Skeletal muscle satellite cell (primary cell): Measurements from ENCODE around the gene PGLYRP4. TPM values are rescaled to one million over a fixed set of nuclear protein-coding genes. Genes with fewer than 3 reads are reported as not detected.

Experiments used
- H3K27me3 ChIP-seq: 2 replicates; pipeline ENCODE4 v1.7.0; 2013; ENCODE audit warnings: low read length; ENCODE audit not compliant: control insufficient read depth, insufficient read depth
- H3K36me3 ChIP-seq: 2 replicates; pipeline ENCODE4 v1.7.0; 2013; ENCODE audit warnings: mild to moderate bottlenecking, control low read depth, low read length; ENCODE audit not compliant: insufficient read depth
- H3K4me1 ChIP-seq: 2 replicates; pipeline ENCODE4 v1.7.0; 2013; ENCODE audit warnings: low read length; ENCODE audit not compliant: control insufficient read depth, insufficient read depth
- H3K4me2 ChIP-seq: 2 replicates; pipeline ENCODE4 v1.7.0; 2013; ENCODE audit warnings: mild to moderate bottlenecking, low read length
- H3K4me3 ChIP-seq: 2 replicates; pipeline ENCODE4 v1.7.0; 2013; ENCODE audit warnings: low read length
- H3K9ac ChIP-seq: 2 replicates; pipeline ENCODE4 v1.7.0; 2013; ENCODE audit warnings: mild to moderate bottlenecking, low read depth, low read length, moderate library complexity
- H3K9me3 ChIP-seq: replicated peaks from 2 replicates; pipeline ENCODE4 v1.7.0; 2013; ENCODE audit warnings: mild to moderate bottlenecking, control low read depth, low read length
- total RNA-seq: library from RNA; depleted of rRNA; stranded (reverse); fragments of >200 nt; gene quantifications from 2 replicates; pipeline ENCODE4 v1.2.3, GENCODE V29; 2012; rRNA removed

Gene PGLYRP4, protein sequence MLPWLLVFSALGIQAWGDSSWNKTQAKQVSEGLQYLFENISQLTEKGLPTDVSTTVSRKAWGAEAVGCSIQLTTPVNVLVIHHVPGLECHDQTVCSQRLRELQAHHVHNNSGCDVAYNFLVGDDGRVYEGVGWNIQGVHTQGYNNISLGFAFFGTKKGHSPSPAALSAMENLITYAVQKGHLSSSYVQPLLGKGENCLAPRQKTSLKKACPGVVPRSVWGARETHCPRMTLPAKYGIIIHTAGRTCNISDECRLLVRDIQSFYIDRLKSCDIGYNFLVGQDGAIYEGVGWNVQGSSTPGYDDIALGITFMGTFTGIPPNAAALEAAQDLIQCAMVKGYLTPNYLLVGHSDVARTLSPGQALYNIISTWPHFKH
- not detected in 2 replicates for total RNA-seq

DNA sequence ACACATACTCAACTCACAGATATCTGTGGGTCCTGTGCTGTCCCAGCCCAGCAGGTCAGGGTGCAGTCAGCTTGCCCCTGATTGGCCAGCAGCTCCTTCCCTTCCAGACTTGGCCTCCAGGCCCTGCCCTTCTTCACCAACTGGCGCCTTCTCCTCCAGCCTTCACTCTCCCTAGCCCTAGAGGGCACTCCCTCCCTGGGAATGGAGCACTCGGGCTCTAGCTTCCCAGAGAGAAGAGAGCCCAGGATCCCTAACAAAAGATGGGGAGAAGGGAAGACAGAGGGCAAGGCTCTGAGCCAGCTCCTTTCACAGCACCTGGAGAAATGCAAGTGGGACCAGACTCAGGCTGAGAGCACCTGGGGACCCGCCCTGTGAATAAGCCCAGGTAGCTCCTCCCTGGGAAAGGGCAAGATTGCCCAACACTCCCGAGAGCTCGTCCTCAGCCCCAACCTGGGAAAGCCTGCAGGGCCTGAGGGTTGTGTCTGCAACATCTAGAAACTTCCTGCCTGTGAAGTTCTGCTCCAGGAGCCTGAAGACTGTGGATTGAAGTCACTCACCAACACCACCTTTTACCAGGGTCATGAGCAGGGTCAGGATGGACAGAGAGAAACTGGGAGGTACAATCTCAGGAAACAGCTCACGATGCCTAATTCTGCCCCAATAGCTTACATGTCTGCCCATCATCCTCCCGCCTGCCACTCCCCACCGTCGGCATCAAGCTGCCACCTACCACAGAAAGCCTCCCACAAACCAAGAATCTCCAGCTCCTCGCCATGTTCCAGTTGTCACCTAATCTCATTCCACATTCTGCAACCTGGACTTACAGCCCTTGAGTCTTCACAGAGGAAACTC lies at the start of gene PGLYRP4:
Gene PGLYRP4, minus strand, starts transcription at position 331 of the 852 bp plus-strand sequence. CDS start 909 bp downstream, outside the sequence.
- peaks cover 58% of the 10 kb centered on the region for H3K27me3 ChIP-seq
- no peak within 1 kb of the TSS for H3K4me3 ChIP-seq
- no peaks in the 10 kb centered on the region for H3K36me3 ChIP-seq
- no peak within 1 kb of the TSS for H3K9ac ChIP-seq
- H3K9me3 ChIP-seq: no peaks in the 10 kb centered on the region
- H3K4me1 ChIP-seq: no peaks in the 10 kb centered on the region
- no peak within 1 kb of the TSS for H3K4me2 ChIP-seq

DNA sequence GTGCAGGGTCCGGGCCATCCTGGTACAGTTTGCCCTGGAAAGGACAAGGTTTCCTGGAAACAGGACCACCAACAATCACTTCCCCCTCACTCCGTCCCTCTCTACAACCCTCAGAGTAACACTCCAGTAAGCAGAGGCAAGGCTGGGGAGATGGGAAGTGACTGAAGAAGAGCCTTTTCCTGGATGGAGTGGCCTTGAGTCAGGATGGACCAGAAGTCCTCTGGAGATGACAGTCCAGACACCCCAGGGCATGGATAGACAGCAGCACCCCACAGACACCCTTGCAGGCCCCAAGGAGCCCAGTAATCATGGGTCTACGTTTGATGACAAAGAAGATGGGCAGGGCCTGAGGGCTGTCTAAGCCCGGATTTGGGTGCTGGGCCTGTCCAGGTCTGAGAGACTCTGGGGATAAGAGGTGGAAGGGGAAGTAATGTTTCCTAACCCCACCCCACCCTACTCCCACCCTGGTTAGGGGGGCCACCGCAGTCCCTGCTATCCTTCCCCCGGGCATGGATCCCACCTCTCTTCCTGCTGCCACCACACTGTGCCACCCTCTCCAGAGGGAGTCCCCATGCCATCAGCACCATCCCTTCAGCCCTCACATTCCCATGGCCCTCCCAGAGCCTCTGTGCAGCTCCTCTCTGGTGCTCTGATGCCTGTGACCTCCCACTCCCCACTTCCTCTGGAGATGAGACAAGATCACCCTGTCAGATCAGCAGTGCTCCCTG lies 49.4 kb upstream of the PGLYRP4 start:
- H3K9ac ChIP-seq: no peak overlapping the region
- H3K27me3 ChIP-seq: peaks cover 25% of the 10 kb centered on the region
- no peak overlapping the region for H3K4me2 ChIP-seq
- H3K36me3 ChIP-seq: no peaks in the 10 kb centered on the region
- H3K4me3 ChIP-seq: no peak overlapping the region
- H3K9me3 ChIP-seq: no peaks in the 10 kb centered on the region
- no peaks in the 10 kb centered on the region for H3K4me1 ChIP-seq

DNA sequence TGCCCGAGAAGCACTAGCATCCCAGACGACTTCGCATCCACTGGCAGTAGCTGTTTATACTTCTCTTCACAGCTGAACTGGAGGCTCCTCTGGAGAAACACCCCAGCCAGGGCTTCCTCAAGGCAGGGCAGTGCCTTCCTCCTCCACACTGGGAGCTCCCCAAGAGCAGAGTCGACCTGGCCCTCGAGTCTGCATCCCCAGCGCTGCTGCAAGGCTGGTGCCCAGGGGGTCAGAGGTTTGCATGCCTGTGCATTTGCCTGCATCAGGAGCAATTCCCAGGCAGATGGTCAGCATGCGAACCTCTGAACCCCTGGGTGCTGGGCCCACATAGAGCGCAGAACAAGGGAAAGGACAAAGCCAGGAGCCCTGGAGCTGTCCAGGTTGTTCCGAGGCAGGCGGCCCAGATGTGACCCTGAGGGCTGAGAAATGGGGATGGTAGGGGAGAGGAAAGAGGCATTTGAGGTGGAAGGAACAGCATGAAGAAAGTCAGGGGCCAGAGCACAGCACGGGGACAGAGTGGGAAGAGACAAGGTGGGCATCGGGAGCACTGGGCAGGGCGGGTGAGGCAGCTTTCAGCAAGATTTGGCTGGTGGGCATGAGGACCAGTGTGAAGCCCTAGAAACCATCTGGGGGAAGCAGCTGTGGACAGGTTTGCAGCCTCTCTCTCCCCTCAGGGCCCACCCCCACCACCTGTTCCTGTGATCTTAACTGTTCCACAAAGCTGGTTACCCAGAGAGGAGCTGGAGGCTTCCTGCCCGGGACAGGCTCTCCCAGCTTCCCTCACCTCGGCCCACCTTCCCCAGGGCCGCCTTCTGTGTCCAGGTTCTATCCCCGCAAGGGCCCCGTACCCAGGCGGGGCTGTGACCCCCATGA lies 48.6 kb upstream of the PGLYRP4 start:
- Histone ChIP-seq H3K27me3 (peaks cover 23% of the 10 kb centered on the region), H3K4me1 (no peaks in the 10 kb centered on the region), H3K36me3 (no peaks in the 10 kb centered on the region), H3K9me3 (no peaks in the 10 kb centered on the region), H3K4me2 (no peak overlapping the region), H3K4me3 (no peak overlapping the region), H3K9ac (no peak overlapping the region)

DNA sequence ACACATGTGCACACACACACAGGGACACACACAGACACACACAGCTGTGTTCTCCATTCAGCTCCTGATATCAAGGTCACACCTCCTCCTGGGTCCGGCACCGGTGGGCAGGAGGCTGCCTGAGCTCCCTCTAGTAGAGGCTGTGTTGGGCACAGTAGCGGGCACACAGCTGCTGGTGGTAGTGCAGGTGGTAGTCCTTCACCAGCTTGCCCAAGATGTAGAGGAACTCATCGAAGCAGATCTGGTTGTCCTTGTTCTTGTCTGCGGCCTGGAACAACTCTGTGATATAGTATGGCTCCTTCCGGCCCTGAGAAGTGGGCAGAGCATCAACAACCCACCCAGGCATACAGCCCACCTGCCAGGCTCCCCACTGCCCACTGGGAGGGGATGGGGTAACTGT lies 47.8 kb upstream of the PGLYRP4 start:
- Histone ChIP-seq H3K36me3 (no peaks in the 10 kb centered on the region), H3K9ac (no peak overlapping the region), H3K27me3 (peaks cover 21% of the 10 kb centered on the region), H3K4me1 (no peaks in the 10 kb centered on the region), H3K4me3 (no peak overlapping the region), H3K4me2 (no peak overlapping the region), H3K9me3 (no peaks in the 10 kb centered on the region)

DNA sequence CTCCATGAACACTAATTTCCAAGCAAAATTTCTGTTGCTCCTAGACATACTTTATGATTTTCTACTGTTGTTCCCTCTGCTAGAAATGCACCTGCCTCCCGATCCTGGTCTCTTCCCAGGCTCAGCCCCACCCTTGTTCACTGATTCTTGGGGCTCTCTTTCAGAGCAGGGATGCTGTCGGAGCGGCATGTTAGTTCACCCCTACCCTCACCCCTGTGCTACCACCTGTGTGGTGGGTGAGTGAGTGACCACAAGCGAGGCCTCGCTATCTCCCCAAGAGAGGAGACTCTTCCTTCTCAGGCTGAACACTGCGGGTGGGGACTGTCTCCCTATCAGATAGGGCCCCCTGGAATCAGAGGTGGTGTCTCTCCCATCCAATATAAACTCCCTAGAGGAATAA lies 47.1 kb upstream of the PGLYRP4 start:
- no peaks in the 10 kb centered on the region for H3K36me3 ChIP-seq
- H3K4me1 ChIP-seq: no peaks in the 10 kb centered on the region
- peaks cover 18% of the 10 kb centered on the region for H3K27me3 ChIP-seq
- H3K4me3 ChIP-seq: no peak overlapping the region
- no peak overlapping the region for H3K9ac ChIP-seq
- H3K4me2 ChIP-seq: no peak overlapping the region
- H3K9me3 ChIP-seq: no peaks in the 10 kb centered on the region

DNA sequence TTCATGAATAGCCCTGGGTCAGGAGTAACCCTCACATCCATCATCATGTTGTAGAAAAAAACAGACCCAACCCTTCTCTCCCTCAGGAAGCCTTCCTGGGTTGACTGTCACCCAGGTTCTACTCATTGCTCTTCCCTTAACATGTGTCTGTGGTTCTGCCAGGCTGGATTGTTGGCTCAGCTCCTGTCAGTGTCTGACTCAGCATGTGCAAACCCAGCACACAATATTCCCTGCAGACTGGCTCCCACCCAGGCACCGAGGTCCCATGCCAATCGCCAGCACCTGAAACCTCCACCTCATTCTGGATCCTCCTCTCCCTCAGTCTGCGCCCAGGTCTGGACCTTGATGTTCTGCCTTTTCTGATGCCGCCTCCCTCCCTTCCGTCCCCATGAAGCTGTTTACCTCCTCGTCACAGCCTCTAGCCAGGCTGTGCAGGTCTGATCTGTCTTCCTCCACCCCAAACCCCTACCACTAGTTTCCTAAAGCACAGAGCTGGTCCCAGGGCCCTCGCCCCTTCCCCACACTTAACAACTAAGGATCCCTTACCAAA lies 46.6 kb upstream of the PGLYRP4 start:
- peaks cover 18% of the 10 kb centered on the region for H3K27me3 ChIP-seq
- H3K4me1 ChIP-seq: no peaks in the 10 kb centered on the region
- no peak overlapping the region for H3K4me3 ChIP-seq
- no peaks in the 10 kb centered on the region for H3K9me3 ChIP-seq
- H3K4me2 ChIP-seq: no peak overlapping the region
- no peaks in the 10 kb centered on the region for H3K36me3 ChIP-seq
- H3K9ac ChIP-seq: no peak overlapping the region

DNA sequence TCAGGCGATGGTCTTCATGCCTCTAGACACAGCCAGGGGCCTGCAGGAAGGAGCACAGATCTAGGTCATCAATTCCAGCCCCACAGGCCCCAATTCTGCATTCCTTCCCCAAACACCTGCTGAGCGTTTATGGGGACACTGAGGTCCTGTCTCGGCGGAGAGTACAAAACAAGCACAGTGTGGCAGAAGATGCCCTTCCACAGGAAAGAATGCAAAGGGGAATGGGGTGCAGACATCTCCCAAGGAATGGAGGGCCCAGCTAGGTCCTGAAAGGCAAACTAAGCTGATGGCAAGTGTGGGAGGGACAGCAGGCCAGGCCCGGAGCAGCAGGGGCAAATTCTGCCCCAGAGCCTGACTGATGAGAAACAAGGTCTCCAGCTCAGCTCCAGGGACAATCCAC lies 45.8 kb upstream of the PGLYRP4 start:
- no peak overlapping the region for H3K4me3 ChIP-seq
- peaks cover 18% of the 10 kb centered on the region for H3K27me3 ChIP-seq
- H3K9ac ChIP-seq: no peak overlapping the region
- no peaks in the 10 kb centered on the region for H3K4me1 ChIP-seq
- no peaks in the 10 kb centered on the region for H3K9me3 ChIP-seq
- H3K36me3 ChIP-seq: no peaks in the 10 kb centered on the region
- no peak overlapping the region for H3K4me2 ChIP-seq

DNA sequence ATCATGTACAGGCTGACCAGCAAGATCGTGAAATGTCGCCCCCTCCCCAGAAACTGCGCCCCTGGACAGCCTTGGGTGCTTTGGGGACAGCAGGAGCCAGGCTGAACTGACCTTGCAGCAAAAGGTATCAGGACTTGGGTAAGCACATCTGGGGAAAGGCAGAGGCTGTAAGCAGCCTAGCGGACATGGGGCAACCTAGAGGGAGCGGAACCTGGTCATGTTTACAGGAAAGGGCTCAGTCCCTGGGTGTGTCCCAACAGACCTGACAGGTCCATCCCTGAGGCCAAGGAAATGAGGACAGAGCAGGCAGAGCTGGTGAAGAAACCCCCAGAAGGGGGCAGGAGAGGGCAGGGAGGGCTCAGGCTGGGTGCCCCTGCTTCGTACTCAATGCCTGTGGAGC lies 45.3 kb upstream of the PGLYRP4 start:
- H3K4me1 ChIP-seq: no peaks in the 10 kb centered on the region
- H3K9me3 ChIP-seq: no peaks in the 10 kb centered on the region
- H3K36me3 ChIP-seq: no peaks in the 10 kb centered on the region
- H3K9ac ChIP-seq: no peak overlapping the region
- no peak overlapping the region for H3K4me2 ChIP-seq
- no peak overlapping the region for H3K4me3 ChIP-seq
- peaks cover 18% of the 10 kb centered on the region for H3K27me3 ChIP-seq

DNA sequence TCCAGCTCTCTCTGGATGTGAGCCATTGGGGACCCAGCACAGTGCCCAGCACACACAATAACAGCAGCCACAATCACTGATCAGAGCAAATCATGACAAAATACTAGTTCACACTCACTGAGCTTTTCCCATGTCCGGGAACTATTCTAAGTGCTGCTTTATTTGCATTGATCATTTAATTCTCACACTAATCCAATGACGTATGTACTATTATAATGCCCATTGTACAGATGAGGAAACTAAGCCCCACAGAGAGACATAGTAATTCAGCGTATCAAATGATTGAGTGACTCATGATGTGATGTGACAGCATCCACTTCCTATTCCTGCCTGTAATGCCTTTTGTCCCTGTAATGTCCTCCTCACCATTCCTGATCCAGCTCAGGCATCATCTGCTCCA lies 44.2 kb upstream of the PGLYRP4 start:
- Histone ChIP-seq H3K27me3 (peaks cover 12% of the 10 kb centered on the region), H3K4me1 (no peaks in the 10 kb centered on the region), H3K4me2 (no peak overlapping the region), H3K9ac (no peak overlapping the region), H3K9me3 (no peaks in the 10 kb centered on the region), H3K36me3 (no peaks in the 10 kb centered on the region), H3K4me3 (no peak overlapping the region)

DNA sequence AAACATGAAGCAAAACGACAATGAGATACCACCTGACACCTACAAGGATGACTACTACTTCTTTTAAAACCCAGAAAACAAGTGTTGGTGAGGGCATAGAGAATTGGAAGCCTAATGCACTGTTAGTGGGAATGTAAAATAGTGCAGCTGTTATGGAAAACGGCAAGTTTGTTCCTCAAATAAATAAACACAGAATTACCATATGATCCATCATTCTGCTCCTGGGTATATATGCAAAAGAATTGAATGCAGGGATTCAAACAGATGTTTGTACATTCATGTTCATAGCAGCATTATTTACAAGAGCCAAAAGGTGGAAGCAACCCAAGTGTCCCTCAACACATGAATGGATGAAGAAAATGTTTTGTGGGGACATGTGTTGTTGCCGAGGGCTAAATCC lies 43.6 kb upstream of the PGLYRP4 start:
- H3K9ac ChIP-seq: no peak overlapping the region
- no peaks in the 10 kb centered on the region for H3K36me3 ChIP-seq
- H3K4me1 ChIP-seq: no peaks in the 10 kb centered on the region
- H3K9me3 ChIP-seq: no peaks in the 10 kb centered on the region
- no peak overlapping the region for H3K4me2 ChIP-seq
- no peak overlapping the region for H3K4me3 ChIP-seq
- H3K27me3 ChIP-seq: peaks cover 12% of the 10 kb centered on the region
